IMR-90 (cell line): ENCODE data around the gene RPS15. TPM values are rescaled to one million over a fixed set of nuclear protein-coding genes. Genes with fewer than 3 reads are reported as not detected.

Experiments used
- ATAC-seq: fragments of 200-7000 bp; cut with Tn5 transposase; 2 replicates; pipeline ENCODE4 v1.9.1; 2020; ENCODE audit warnings: low read depth, mild to moderate bottlenecking, moderate library complexity
- BruUV-seq: library from RNA; stranded (reverse); fragments of 400-500 nt; replicated peaks from 2 replicates; lab custom pipeline; 2021; lab: Mats Ljungman, UMichigan
- CTCF ChIA-PET: fragments of 300-600 bp; formaldehyde crosslinking; extraction: SDS; loops from one replicate; lab custom pipeline; 2021; ENCODE audit warnings: antibody characterized with exemption; lab: Yijun Ruan, JAX
- POLR2A ChIA-PET: fragments of 300-600 bp; sonication (Branson Sonifier 250); formaldehyde crosslinking; loops from one replicate; lab custom pipeline; 2022; ENCODE audit warnings: antibody characterized with exemption; ENCODE audit not compliant: unreplicated experiment; lab: Charles Lee
- DNase-seq: peaks from one replicate; pipeline ENCODE4 v3.0.0; 2013
- H2AFZ ChIP-seq: replicated peaks from 2 replicates; pipeline ENCODE3; 2013; ENCODE audit warnings: low read length, mild to moderate bottlenecking; ENCODE audit not compliant: poor library complexity
- H2AK5ac ChIP-seq: 2 replicates; pipeline ENCODE4 v1.6.1; 2013; ENCODE audit warnings: low read depth, low read length, inconsistent platforms
- H2AK9ac ChIP-seq: replicated peaks from 2 replicates; pipeline ENCODE3; 2013; ENCODE audit warnings: mild to moderate bottlenecking, low read depth, low read length, moderate library complexity; ENCODE audit not compliant: poor library complexity
- H2BK120ac ChIP-seq: 2 replicates; pipeline ENCODE4 v1.6.1; 2013; ENCODE audit warnings: low read depth, low read length, inconsistent platforms
- H2BK15ac ChIP-seq: 3 replicates; pipeline ENCODE4 v1.6.1; 2013; ENCODE audit warnings: low read depth, low read length, inconsistent platforms
- H2BK20ac ChIP-seq: 2 replicates; pipeline ENCODE4 v1.6.1; 2013; ENCODE audit warnings: low read depth, mild to moderate bottlenecking, inconsistent platforms, low read length, moderate library complexity
- H2BK5ac ChIP-seq: 2 replicates; pipeline ENCODE4 v1.6.1; 2013; ENCODE audit warnings: mild to moderate bottlenecking, low read depth, low read length, inconsistent platforms; ENCODE audit not compliant: poor library complexity, severe bottlenecking
- H3K14ac ChIP-seq: replicated peaks from 2 replicates; pipeline ENCODE4 v1.6.1; 2013; ENCODE audit warnings: low read depth, low read length, inconsistent platforms
- H3K18ac ChIP-seq: 2 replicates; pipeline ENCODE4 v1.6.1; 2013; ENCODE audit warnings: low read depth, low read length, control low read depth
- H3K23ac ChIP-seq: 2 replicates; pipeline ENCODE4 v1.6.1; 2013; ENCODE audit warnings: low read depth, low read length, inconsistent platforms
- H3K27ac ChIP-seq: 2 replicates; pipeline ENCODE4 v1.5.1; 2013; ENCODE audit warnings: mild to moderate bottlenecking, control low read depth, low read length; ENCODE audit not compliant: insufficient read depth
- H3K27me3 ChIP-seq: 2 replicates; pipeline ENCODE4 v1.6.1; 2013; ENCODE audit warnings: low read length; ENCODE audit not compliant: control insufficient read depth, insufficient read depth
- H3K36me3 ChIP-seq: 2 replicates; pipeline ENCODE4 v1.6.1; 2013; ENCODE audit warnings: low read length, mixed read lengths; ENCODE audit not compliant: control insufficient read depth, insufficient read depth
- H3K4ac ChIP-seq: 2 replicates; pipeline ENCODE4 v1.6.1; 2013; ENCODE audit warnings: low read depth, low read length, inconsistent platforms
- H3K4me1 ChIP-seq: 2 replicates; pipeline ENCODE4 v1.6.1; 2013; ENCODE audit warnings: low read length, mixed read lengths; ENCODE audit not compliant: control insufficient read depth, insufficient read depth
- H3K4me2 ChIP-seq: 2 replicates; pipeline ENCODE4 v1.6.1; 2013; ENCODE audit warnings: low read depth, mild to moderate bottlenecking, control low read depth, low read length, moderate library complexity
- H3K4me3 ChIP-seq: 2 replicates; pipeline ENCODE4 v1.5.1; 2013; ENCODE audit warnings: low read depth, mild to moderate bottlenecking, control low read depth, low read length, moderate library complexity; ENCODE audit not compliant: insufficient read depth
- H3K56ac ChIP-seq: 2 replicates; pipeline ENCODE4 v1.6.1; 2013; ENCODE audit warnings: low read length, inconsistent platforms; ENCODE audit not compliant: insufficient read depth; ENCODE audit errors: extremely low read depth
- H3K79me1 ChIP-seq, 2 experiments: 2 replicates each; pipeline ENCODE4 v1.6.1; 2013; ENCODE audit warnings: low read length in 2 of 2, inconsistent platforms in 1 of 2, low read depth in 1 of 2
- H3K9ac ChIP-seq: 2 replicates; pipeline ENCODE4 v1.6.1; 2013; ENCODE audit warnings: low read depth, low read length, control low read depth
- H3K9me1 ChIP-seq: 2 replicates; pipeline ENCODE4 v1.6.1; 2013; ENCODE audit warnings: low read length, inconsistent platforms; ENCODE audit not compliant: insufficient read depth
- H3K9me3 ChIP-seq: 2 replicates; pipeline ENCODE4 v1.6.1; 2013; ENCODE audit warnings: low read length; ENCODE audit not compliant: control insufficient read depth, insufficient read depth
- H4K20me1 ChIP-seq: 2 replicates; pipeline ENCODE4 v1.6.1; 2013; ENCODE audit warnings: low read length, inconsistent platforms; ENCODE audit not compliant: insufficient read depth
- H4K5ac ChIP-seq: 2 replicates; pipeline ENCODE4 v1.6.1; 2013; ENCODE audit warnings: mild to moderate bottlenecking, low read depth, low read length, control low read depth
- H4K8ac ChIP-seq, 2 experiments: 2 replicates each; pipeline ENCODE4 v1.6.1; 2013; ENCODE audit warnings: low read depth in 2 of 2, low read length in 2 of 2, control low read depth in 1 of 2, inconsistent platforms in 1 of 2
- H4K91ac ChIP-seq: 2 replicates; pipeline ENCODE4 v1.6.1; 2013; ENCODE audit warnings: low read depth, low read length, inconsistent platforms; ENCODE audit not compliant: insufficient read depth
- BHLHE40 ChIP-seq: fragments of 150-350 bp; IDR thresholded peaks from 2 replicates; pipeline ENCODE4 v1.6.1; 2016; ENCODE audit warnings: mild to moderate bottlenecking, low read depth, low read length
- FOS ChIP-seq: fragments of 150-350 bp; IDR thresholded peaks from 2 replicates; pipeline ENCODE4 v1.6.1; 2016; ENCODE audit warnings: low read depth, low read length
- MAZ ChIP-seq: IDR thresholded peaks from 2 replicates; pipeline ENCODE4 v1.6.1; 2012; ENCODE audit warnings: low read depth, mild to moderate bottlenecking, low read length, improper control_type of control experiment, moderate library complexity, borderline replicate concordance
- RFX5 ChIP-seq: IDR thresholded peaks from 2 replicates; pipeline ENCODE4 v1.8.0; 2012; ENCODE audit warnings: low read depth, mild to moderate bottlenecking, low read length, moderate library complexity
- SMC3 ChIP-seq: fragments of 150-350 bp; IDR thresholded peaks from 2 replicates; pipeline ENCODE4 v1.6.1; 2016; ENCODE audit warnings: low read depth, mild to moderate bottlenecking, antibody characterized with exemption, low read length, moderate library complexity
- WGBS, 2 experiments: methylation state at CpG; one replicate each; pipeline versions ENCODE4 v1.1.5 to v1.1.7; 2013; ENCODE audit warnings: missing lambda C conversion rate in 2 of 2; ENCODE audit not compliant: insufficient read length in 1 of 2; ENCODE audit errors: extremely low coverage in 2 of 2; 5-methylcytosine and 5-hydroxymethylcytosine counted together
- dilution Hi-C: fragments of 300-500 bp; cut with HindIII; formaldehyde crosslinking; loops from one replicate; pipeline ENCODE4 v1.14.3; 2018; ENCODE audit warnings: low sequenced_read_pairs; ENCODE audit not compliant: unreplicated experiment
- in situ Hi-C: fragments of 300-500 bp; cut with MboI; formaldehyde crosslinking; loops from 3 replicates; pipeline ENCODE4 v1.14.3; 2019; ENCODE audit warnings: low sequenced_read_pairs, inconsistent platforms, mixed read lengths
- intact Hi-C: fragments of 100-400 bp; cut with micrococcal nuclease; formaldehyde crosslinking; loops from 2 replicates; pipeline ENCODE4 v1.10.0; 2022
- polyA plus RNA-seq, 3 experiments: library from polyadenylated mRNA; depleted of rRNA; stranded (reverse); fragments of >200 nt; gene quantifications; 2 replicates each; pipeline ENCODE4 v1.2.3, GENCODE V29; 2012; ENCODE audit warnings: low replicate concordance in 1 of 3
- total RNA-seq: library from RNA; depleted of rRNA; stranded (reverse); fragments of >200 nt; gene quantifications from 2 replicates; pipeline ENCODE4 v1.2.3, GENCODE V29; 2012
- TF ChIP-seq, protein P1 (sequence below): fragments of 150-350 bp; IDR thresholded peaks from 2 replicates; pipeline ENCODE4 v1.6.1; 2016; ENCODE audit warnings: low read depth, mild to moderate bottlenecking, low read length, moderate library complexity, borderline replicate concordance

RPS15 gene
- total and polyA plus RNA-seq, 2 of the 4 experiments (the other 2 are of a cell fraction) = 1,179 to 1,855 TPM

DNA sequence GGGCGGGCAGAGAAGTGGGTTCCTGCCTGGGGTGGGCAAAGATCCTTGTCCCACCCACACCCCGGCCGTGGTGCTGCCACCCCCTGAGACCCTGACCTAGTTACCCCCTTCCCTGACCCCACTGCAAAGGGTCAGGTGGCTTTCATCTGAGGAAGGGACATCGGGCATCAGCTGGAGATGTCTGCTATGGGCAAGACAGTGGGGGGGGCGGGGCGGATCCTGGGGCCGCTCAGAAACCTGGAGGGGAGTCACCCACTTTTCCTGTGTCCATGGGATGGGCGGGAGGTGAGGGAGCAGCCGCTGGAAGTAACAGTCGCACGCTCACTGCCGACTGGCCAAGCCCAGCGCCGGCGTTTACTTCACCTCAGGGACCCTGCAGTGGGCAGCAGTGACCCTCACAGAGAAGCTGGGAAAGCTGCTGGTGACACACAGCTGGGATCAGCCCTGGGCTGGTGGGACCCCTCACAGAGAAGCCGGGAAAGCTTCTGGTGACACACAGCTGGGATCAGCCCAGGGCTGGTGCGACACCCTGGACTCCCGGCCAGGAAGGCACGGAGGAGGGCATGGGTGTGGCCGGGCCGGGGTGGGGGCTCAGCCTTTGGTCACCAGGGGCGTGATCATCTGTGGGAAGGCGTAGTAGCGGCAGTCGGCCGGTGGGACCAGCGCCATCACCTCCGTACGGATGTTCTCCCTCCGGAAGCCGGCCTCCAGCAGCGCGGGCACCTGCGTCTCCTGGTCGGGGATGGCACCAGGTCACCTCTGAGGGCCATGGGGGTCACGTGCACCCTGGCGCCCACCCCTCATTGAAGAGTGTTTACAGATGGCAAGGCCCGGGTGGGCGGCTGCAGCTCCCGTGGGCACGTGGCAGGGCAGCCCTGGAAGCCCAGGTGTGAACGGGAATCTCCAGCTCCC, 41.2 kb upstream of the RPS15 start:
- H4K91ac ChIP-seq = no peak overlapping the region
- no peak overlapping the region for H3K14ac ChIP-seq
- DNase-seq (no peak), ATAC-seq (no peak)
- no peak overlapping the region for H3K27ac ChIP-seq
- H2BK15ac ChIP-seq = no peak overlapping the region
- in situ Hi-C loops (no loop called here), dilution Hi-C loops (no loop called here), intact Hi-C loops (no loop called here)
- H3K4me3 ChIP-seq = no peak overlapping the region
- no peak overlapping the region for H3K4ac ChIP-seq
- ChIA-PET POLR2A (no interaction called here), CTCF (no interaction called here)
- no peak overlapping the region for H3K56ac ChIP-seq
- H3K9me1 ChIP-seq = no peaks in the 10 kb centered on the region
- no peak overlapping the region for H2AK5ac ChIP-seq
- no peak overlapping the region for H3K9ac ChIP-seq
- H4K8ac ChIP-seq = no peak overlapping the region
- peaks cover 11% of the 10 kb centered on the region for H3K36me3 ChIP-seq
- peak overlapping the region; percentile 85 for H2AK9ac ChIP-seq
- H3K9me3 ChIP-seq = no peaks in the 10 kb centered on the region
- H3K4me1 ChIP-seq = peaks cover 4% of the 10 kb centered on the region
- H2BK120ac ChIP-seq = no peak overlapping the region
- TF ChIP-seq MAZ (no peak), FOS (no peak), BHLHE40 (no peak), SMC3 (no peak), RFX5 (no peak)
- TF ChIP-seq, protein P1, sequence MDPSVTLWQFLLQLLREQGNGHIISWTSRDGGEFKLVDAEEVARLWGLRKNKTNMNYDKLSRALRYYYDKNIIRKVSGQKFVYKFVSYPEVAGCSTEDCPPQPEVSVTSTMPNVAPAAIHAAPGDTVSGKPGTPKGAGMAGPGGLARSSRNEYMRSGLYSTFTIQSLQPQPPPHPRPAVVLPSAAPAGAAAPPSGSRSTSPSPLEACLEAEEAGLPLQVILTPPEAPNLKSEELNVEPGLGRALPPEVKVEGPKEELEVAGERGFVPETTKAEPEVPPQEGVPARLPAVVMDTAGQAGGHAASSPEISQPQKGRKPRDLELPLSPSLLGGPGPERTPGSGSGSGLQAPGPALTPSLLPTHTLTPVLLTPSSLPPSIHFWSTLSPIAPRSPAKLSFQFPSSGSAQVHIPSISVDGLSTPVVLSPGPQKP = no peak
- peaks cover 0 to 10% of the 10 kb centered on the region in 2 experiments; a peak in 3 of 4 replicates for H3K79me1 ChIP-seq
- no peak overlapping the region for H2BK5ac ChIP-seq
- no TSS peak for BruUV-seq
- no peak overlapping the region for H3K18ac ChIP-seq
- no peak overlapping the region for H3K23ac ChIP-seq
- H4K20me1 ChIP-seq = no peaks in the 10 kb centered on the region
- no peaks in the 10 kb centered on the region for H3K27me3 ChIP-seq
- no peak overlapping the region for H4K5ac ChIP-seq
- H3K4me2 ChIP-seq = no peak overlapping the region
- no peak overlapping the region for H2AFZ ChIP-seq
- H2BK20ac ChIP-seq = no peak overlapping the region
- WGBS, 2 experiments = 84% methylated on average over 27 of the region's 42 CpGs; no CpG with 5 or more reads in 1 of the 2 experiments
